H9 (cell line): ENCODE measurements around the gene TSEN15. TPM values are rescaled to one million over a fixed set of nuclear protein-coding genes. Genes with fewer than 3 reads are reported as not detected.

ENCODE experiments used
- DNase-seq: peaks from one replicate; pipeline ENCODE4 v3.0.0-alpha.2; 2017
- H2AFZ ChIP-seq: one replicate; pipeline ENCODE4 v1.6.1; 2013; ENCODE audit warnings: mild to moderate bottlenecking, low read length, control low read depth, moderate library complexity
- H2AK5ac ChIP-seq: 2 replicates; pipeline ENCODE4 v1.6.1; 2013; ENCODE audit warnings: low read length, control low read depth, mixed read lengths; ENCODE audit not compliant: insufficient read length
- H2BK120ac ChIP-seq: one replicate; pipeline ENCODE4 v1.6.1; 2013; ENCODE audit warnings: low read depth, mild to moderate bottlenecking, low read length, control low read depth, inconsistent platforms; ENCODE audit not compliant: poor library complexity, severe bottlenecking
- H2BK12ac ChIP-seq: 2 replicates; pipeline ENCODE4 v1.6.1; 2013; ENCODE audit warnings: low read length, control low read depth, mixed read lengths, low read depth; ENCODE audit not compliant: insufficient read length
- H2BK15ac ChIP-seq: 2 replicates; pipeline ENCODE4 v1.6.1; 2013; ENCODE audit warnings: low read depth, low read length, control low read depth
- H2BK20ac ChIP-seq: one replicate; pipeline ENCODE4 v1.6.1; 2013; ENCODE audit warnings: low read depth, mild to moderate bottlenecking, low read length, control low read depth, inconsistent platforms; ENCODE audit not compliant: poor library complexity, severe bottlenecking
- H2BK5ac ChIP-seq: 2 replicates; pipeline ENCODE4 v1.6.1; 2013; ENCODE audit warnings: low read length, control low read depth, mixed read lengths; ENCODE audit not compliant: insufficient read length
- H3K14ac ChIP-seq: 2 replicates; pipeline ENCODE4 v1.6.1; 2013; ENCODE audit warnings: low read length, control low read depth; ENCODE audit not compliant: insufficient read depth
- H3K18ac ChIP-seq: 2 replicates; pipeline ENCODE4 v1.6.1; 2013; ENCODE audit warnings: low read depth, mild to moderate bottlenecking, mixed read lengths, low read length, control low read depth; ENCODE audit not compliant: insufficient read length
- H3K23ac ChIP-seq: 2 replicates; pipeline ENCODE4 v1.6.1; 2013; ENCODE audit warnings: low read length, control low read depth, mixed read lengths, low read depth; ENCODE audit not compliant: insufficient read length
- H3K23me2 ChIP-seq: 2 replicates; pipeline ENCODE4 v1.6.1; 2013; ENCODE audit warnings: low read depth, mild to moderate bottlenecking, mixed read lengths, low read length, control low read depth; ENCODE audit not compliant: insufficient read length, poor library complexity, severe bottlenecking
- H3K27ac ChIP-seq: 2 replicates; pipeline ENCODE4 v1.5.1; 2013; ENCODE audit warnings: low read length, control low read depth, mixed read lengths, low read depth; ENCODE audit not compliant: insufficient read length
- H3K27me3 ChIP-seq: 2 replicates; pipeline ENCODE4 v1.6.1; 2013; ENCODE audit warnings: low read length, control low read depth, inconsistent platforms; ENCODE audit not compliant: insufficient read depth
- H3K4ac ChIP-seq: 2 replicates; pipeline ENCODE4 v1.6.1; 2013; ENCODE audit warnings: low read depth, mild to moderate bottlenecking, control low read depth, inconsistent platforms, low read length, moderate library complexity
- H3K4me1 ChIP-seq: 2 replicates; pipeline ENCODE4 v1.6.1; 2013; ENCODE audit warnings: low read length, control low read depth, inconsistent platforms; ENCODE audit not compliant: insufficient read depth
- H3K4me2 ChIP-seq: 2 replicates; pipeline ENCODE4 v1.6.1; 2013; ENCODE audit warnings: low read length, control low read depth, mixed read lengths; ENCODE audit not compliant: insufficient read length, insufficient read depth
- H3K56ac ChIP-seq: 2 replicates; pipeline ENCODE4 v1.6.1; 2013; ENCODE audit warnings: low read depth, mild to moderate bottlenecking, mixed read lengths, low read length, control low read depth; ENCODE audit not compliant: insufficient read length
- H3K79me1 ChIP-seq: 2 replicates; pipeline ENCODE4 v1.6.1; 2013; ENCODE audit warnings: low read depth, mild to moderate bottlenecking, moderate library complexity, low read length, control low read depth, inconsistent platforms; ENCODE audit not compliant: insufficient read depth, poor library complexity, severe bottlenecking
- H3K79me2 ChIP-seq: 2 replicates; pipeline ENCODE4 v1.6.1; 2013; ENCODE audit warnings: low read length, control low read depth, inconsistent platforms; ENCODE audit not compliant: insufficient read depth
- H3K9ac ChIP-seq: 2 replicates; pipeline ENCODE4 v1.6.1; 2013; ENCODE audit warnings: low read length, control low read depth, mixed read lengths; ENCODE audit not compliant: insufficient read length; ENCODE audit errors: extremely low read depth
- H3K9me3 ChIP-seq: one replicate; pipeline ENCODE4 v1.6.1; 2013; ENCODE audit warnings: low read depth, low read length, inconsistent platforms; ENCODE audit not compliant: control insufficient read depth
- H3T11ph ChIP-seq: one replicate; pipeline ENCODE4 v1.6.1; 2013; ENCODE audit warnings: mild to moderate bottlenecking, low read length, control low read depth, inconsistent platforms
- H4K20me1 ChIP-seq: one replicate; pipeline ENCODE4 v1.6.1; 2013; ENCODE audit not compliant: control insufficient read depth, insufficient read length, insufficient read depth
- H4K5ac ChIP-seq: 2 replicates; pipeline ENCODE4 v1.6.1; 2013; ENCODE audit warnings: low read depth, mild to moderate bottlenecking, mixed read lengths, low read length, control low read depth; ENCODE audit not compliant: insufficient read length
- H4K8ac ChIP-seq: replicated peaks from 2 replicates; pipeline ENCODE4 v1.6.1; 2013; ENCODE audit warnings: low read length, control low read depth, mixed read lengths, low read depth; ENCODE audit not compliant: insufficient read length
- H4K91ac ChIP-seq: 2 replicates; pipeline ENCODE4 v1.6.1; 2013; ENCODE audit warnings: low read depth, mild to moderate bottlenecking, moderate library complexity, mixed read lengths, low read length, control low read depth; ENCODE audit not compliant: insufficient read length
- H3K27ac Mint-ChIP-seq, 3 experiments: 2 replicates in 2 of 3; 3 replicates in 1 of 3; pipeline ENCODE4 v1.8.0; 2020 to 2021; ENCODE audit warnings: mixed read lengths in 3 of 3, mild to moderate bottlenecking in 1 of 3, moderate library complexity in 1 of 3
- H3K27me3 Mint-ChIP-seq: 2 replicates; pipeline ENCODE4 v1.8.0; 2021; ENCODE audit warnings: low read depth, mild to moderate bottlenecking, moderate library complexity, mixed read lengths
- H3K36me3 Mint-ChIP-seq, 3 experiments: 2 replicates in 2 of 3; 3 replicates in 1 of 3; pipeline ENCODE4 v1.8.0; 2020 to 2021; ENCODE audit warnings: low read depth in 3 of 3, mixed read lengths in 3 of 3; ENCODE audit not compliant: insufficient read depth in 1 of 3
- H3K4me1 Mint-ChIP-seq, 2 experiments: 2 replicates each; pipeline ENCODE4 v1.8.0; 2020; ENCODE audit warnings: mixed read lengths in 2 of 2
- H3K4me3 Mint-ChIP-seq, 2 experiments: 2 replicates in 1 of 2; 3 replicates in 1 of 2; pipeline ENCODE4 v1.8.0; 2020 to 2021; ENCODE audit warnings: mild to moderate bottlenecking in 2 of 2, mixed read lengths in 2 of 2, moderate library complexity in 1 of 2
- H3K9me3 Mint-ChIP-seq, 2 experiments: 2 replicates in 1 of 2; 3 replicates in 1 of 2; pipeline ENCODE4 v1.8.0; 2020; ENCODE audit warnings: mild to moderate bottlenecking in 2 of 2, mixed read lengths in 2 of 2, moderate library complexity in 1 of 2
- WGBS: extraction: QIAGEN DNeasy Blood & Tissue Kit; methylation state at CpG from one replicate; pipeline ENCODE4 v1.1.7; 2013; ENCODE audit warnings: missing lambda C conversion rate, low lambda C conversion rate, mixed read lengths; ENCODE audit not compliant: insufficient read length; ENCODE audit errors: extremely low coverage; 5-methylcytosine and 5-hydroxymethylcytosine counted together
- total RNA-seq: library from RNA; stranded (reverse); gene quantifications from 2 replicates; pipeline ENCODE4 v1.2.1, GENCODE V29; 2021
- TF ChIP-seq, protein P1 (sequence below): fragments of 200-600 bp; sonication (generic); conservative IDR thresholded peaks from 3 replicates; pipeline ENCODE4 v1.8.0; 2021; ENCODE audit warnings: antibody characterized with exemption, mild to moderate bottlenecking

Gene TSEN15
- total RNA-seq, 1 experiment from 2014 or later: 21.9 TPM

DNA sequence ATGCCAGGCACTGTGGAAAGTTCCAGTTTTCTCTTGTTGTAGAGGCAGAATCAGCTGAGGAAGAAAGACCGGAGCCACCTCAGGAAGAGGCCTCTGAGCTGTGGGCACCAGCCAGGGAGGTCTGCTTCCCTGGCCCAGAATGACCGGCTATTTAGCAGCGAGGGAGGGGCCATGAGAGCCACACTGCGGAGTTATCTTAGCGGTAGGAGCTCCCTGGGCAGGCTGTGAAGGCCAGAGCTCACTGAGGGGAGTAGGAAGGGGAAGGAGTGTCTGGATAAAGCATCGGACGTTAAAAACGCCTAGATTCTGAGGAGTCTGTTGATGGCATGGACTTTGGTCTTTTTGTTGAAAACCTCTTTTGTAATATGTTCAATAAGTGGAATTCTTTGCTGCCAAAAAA is 36.5 kb downstream of the TSEN15 start:
- no peak overlapping the region for H3K4me3 Mint-ChIP-seq
- H2BK20ac ChIP-seq: no peak overlapping the region
- no peak overlapping the region for H3K27ac Mint-ChIP-seq
- peak; percentile 29 for DNase-seq
- H2BK120ac ChIP-seq: no peak overlapping the region
- no peaks in the 10 kb centered on the region for H3K9me3 Mint-ChIP-seq
- TF ChIP-seq, protein P1, sequence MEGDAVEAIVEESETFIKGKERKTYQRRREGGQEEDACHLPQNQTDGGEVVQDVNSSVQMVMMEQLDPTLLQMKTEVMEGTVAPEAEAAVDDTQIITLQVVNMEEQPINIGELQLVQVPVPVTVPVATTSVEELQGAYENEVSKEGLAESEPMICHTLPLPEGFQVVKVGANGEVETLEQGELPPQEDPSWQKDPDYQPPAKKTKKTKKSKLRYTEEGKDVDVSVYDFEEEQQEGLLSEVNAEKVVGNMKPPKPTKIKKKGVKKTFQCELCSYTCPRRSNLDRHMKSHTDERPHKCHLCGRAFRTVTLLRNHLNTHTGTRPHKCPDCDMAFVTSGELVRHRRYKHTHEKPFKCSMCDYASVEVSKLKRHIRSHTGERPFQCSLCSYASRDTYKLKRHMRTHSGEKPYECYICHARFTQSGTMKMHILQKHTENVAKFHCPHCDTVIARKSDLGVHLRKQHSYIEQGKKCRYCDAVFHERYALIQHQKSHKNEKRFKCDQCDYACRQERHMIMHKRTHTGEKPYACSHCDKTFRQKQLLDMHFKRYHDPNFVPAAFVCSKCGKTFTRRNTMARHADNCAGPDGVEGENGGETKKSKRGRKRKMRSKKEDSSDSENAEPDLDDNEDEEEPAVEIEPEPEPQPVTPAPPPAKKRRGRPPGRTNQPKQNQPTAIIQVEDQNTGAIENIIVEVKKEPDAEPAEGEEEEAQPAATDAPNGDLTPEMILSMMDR: no peak
- no peaks in the 10 kb centered on the region; the same call in 1 of the 2 replicates for H3K27me3 Mint-ChIP-seq
- no peak overlapping the region for H3K18ac ChIP-seq
- no peak overlapping the region for H3K56ac ChIP-seq
- no peak overlapping the region for H3K4me2 ChIP-seq
- H3K4me1 ChIP-seq: no peaks in the 10 kb centered on the region
- no peak overlapping the region for H2AK5ac ChIP-seq
- no peak overlapping the region for H4K8ac ChIP-seq
- no peak overlapping the region for H4K91ac ChIP-seq
- no peak overlapping the region for H2BK12ac ChIP-seq
- H3K4me1 Mint-ChIP-seq: peaks cover 6% of the 10 kb centered on the region in 2 experiments
- H3K79me2 ChIP-seq: peaks cover 1% of the 10 kb centered on the region; the same call in 1 of the 2 replicates
- WGBS: no CpG with 5 or more reads among the region's 8 CpGs
- no peak overlapping the region for H3T11ph ChIP-seq
- H3K79me1 ChIP-seq: no peaks in the 10 kb centered on the region
- H3K27me3 ChIP-seq: no peaks in the 10 kb centered on the region
- no peaks in the 10 kb centered on the region for H4K20me1 ChIP-seq
- H2BK5ac ChIP-seq: no peak overlapping the region
- H3K14ac ChIP-seq: no peak overlapping the region
- H3K9me3 ChIP-seq: no peaks in the 10 kb centered on the region
- no peaks in the 10 kb centered on the region for H3K36me3 Mint-ChIP-seq
- H4K5ac ChIP-seq: no peak overlapping the region
- no peaks in the 10 kb centered on the region for H3K23me2 ChIP-seq
- H2BK15ac ChIP-seq: no peak overlapping the region
- no peak overlapping the region for H2AFZ ChIP-seq
- H3K23ac ChIP-seq: no peak overlapping the region
- H3K4ac ChIP-seq: no peak overlapping the region
- no peak overlapping the region for H3K9ac ChIP-seq
- H3K27ac ChIP-seq: no peak overlapping the region
